D721Med (cell line): ENCODE results near the gene MYO1B.

Experiments used
- DNase-seq: peaks from one replicate; pipeline ENCODE4 v3.0.0; 2011; ENCODE audit warnings: low spot score; ENCODE audit not compliant: insufficient read length
- FAIRE-seq: peaks from 2 replicates; lab custom pipeline; 2011; peaks lifted over from hg19 to GRCh38; lab: Jason Lieb, UNC
- TF ChIP-seq, protein P1 (sequence below): IDR thresholded peaks from 2 replicates; pipeline ENCODE4 v1.5.1; 2012; ENCODE audit warnings: mild to moderate bottlenecking, control low read depth; ENCODE audit not compliant: insufficient read depth; ENCODE audit errors: missing control alignments

Gene MYO1B

DNA sequence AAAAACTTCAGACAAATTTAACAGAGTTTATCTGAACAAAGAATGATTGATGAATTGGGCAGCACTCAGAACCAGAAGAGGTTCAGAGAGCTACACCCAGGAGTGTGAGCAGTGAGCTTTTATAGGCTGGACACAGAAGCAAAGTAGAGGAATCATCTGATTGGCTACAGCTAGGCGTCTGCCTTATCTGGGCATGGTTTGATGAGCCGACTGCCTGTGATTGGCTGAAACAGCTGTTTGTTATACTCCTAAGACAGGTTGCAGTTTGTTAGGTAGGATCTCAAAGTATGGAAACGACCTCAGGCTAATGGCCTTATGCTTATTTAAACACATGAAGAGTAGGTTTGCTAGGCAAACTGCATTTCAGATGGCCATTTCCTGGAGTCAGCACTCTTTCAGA is 188.9 kb downstream of the MYO1B start:
- DNase-seq (no peak), FAIRE-seq (no peak)
- TF ChIP-seq, protein P1, sequence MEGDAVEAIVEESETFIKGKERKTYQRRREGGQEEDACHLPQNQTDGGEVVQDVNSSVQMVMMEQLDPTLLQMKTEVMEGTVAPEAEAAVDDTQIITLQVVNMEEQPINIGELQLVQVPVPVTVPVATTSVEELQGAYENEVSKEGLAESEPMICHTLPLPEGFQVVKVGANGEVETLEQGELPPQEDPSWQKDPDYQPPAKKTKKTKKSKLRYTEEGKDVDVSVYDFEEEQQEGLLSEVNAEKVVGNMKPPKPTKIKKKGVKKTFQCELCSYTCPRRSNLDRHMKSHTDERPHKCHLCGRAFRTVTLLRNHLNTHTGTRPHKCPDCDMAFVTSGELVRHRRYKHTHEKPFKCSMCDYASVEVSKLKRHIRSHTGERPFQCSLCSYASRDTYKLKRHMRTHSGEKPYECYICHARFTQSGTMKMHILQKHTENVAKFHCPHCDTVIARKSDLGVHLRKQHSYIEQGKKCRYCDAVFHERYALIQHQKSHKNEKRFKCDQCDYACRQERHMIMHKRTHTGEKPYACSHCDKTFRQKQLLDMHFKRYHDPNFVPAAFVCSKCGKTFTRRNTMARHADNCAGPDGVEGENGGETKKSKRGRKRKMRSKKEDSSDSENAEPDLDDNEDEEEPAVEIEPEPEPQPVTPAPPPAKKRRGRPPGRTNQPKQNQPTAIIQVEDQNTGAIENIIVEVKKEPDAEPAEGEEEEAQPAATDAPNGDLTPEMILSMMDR, result no peak

DNA sequence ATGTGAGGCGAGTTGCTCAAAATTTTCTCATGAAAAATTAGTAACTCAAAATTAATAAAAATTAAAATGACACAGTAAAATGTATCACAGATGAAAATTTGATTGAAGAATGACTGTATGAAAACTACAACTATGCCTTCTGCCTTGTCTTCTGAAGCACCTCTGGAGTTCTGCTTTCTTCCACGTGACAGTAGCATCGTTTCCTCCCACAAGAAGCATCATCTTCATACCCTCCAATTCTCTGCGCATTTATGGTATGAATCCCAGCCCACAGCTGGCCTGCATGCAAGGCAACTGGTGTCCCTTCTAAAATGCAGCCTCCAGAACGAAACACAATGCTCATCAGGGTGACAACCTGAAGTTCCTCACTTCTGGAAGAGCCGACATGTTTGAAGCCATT is 189.9 kb downstream of the MYO1B start:
- no peak for FAIRE-seq
- DNase-seq, result no peak
- TF ChIP-seq, protein P1, result no peak

DNA sequence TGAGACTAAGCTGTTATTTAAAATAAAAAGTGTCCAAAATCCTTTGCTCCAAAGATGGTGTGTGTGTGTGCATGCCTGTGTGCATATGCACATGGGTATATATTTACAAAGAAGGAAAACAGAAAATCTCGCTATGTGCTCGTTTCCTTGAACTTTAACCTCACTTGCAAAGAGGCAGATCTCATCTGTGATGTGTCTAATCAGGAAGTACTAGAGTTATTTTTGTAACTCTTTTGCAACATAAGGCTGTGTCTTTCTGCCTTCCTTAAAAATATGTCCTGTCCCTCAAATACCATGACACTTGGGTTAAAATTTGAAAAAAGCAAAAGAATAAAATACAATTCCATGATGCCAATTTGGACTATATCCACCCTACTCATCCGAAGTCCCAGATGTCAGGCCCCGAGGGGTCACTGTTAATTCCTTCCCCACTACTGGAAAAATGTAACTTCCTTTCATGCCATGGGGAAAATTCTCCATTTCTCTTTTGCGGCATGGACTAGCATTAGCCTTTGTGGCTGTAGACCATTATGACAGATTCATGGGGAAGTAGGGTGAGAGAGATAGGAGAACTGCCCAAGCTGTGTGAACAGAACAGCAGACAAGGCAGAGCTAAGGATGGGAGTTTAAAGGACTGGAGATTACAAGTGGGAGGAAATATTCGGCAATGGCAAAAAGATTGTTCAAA is 191.3 kb downstream of the MYO1B start:
- TF ChIP-seq, protein P1, result no peak
- FAIRE-seq (no peak), DNase-seq (no peak)

DNA sequence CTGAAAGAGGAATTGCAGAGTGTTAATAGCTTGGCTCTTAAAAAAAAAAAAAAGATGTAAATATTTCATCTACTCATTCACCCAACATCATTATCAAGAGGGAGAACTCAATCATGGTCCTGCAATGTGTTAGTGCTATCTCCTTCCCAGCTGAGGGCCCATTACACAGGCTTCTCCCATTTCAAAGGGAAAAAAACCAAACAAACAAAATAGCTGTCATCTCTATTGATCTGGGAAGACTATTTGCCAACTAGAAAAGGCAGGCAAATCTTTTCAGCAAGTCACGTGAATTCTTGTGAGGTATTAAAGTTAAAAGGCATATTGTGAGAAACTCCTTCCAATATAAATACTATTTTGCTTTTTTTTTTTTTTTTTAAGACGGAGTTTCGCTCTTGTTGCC is 194.3 kb downstream of the MYO1B start:
- DNase-seq (no peak), FAIRE-seq (no peak)
- TF ChIP-seq, protein P1, result no peak

DNA sequence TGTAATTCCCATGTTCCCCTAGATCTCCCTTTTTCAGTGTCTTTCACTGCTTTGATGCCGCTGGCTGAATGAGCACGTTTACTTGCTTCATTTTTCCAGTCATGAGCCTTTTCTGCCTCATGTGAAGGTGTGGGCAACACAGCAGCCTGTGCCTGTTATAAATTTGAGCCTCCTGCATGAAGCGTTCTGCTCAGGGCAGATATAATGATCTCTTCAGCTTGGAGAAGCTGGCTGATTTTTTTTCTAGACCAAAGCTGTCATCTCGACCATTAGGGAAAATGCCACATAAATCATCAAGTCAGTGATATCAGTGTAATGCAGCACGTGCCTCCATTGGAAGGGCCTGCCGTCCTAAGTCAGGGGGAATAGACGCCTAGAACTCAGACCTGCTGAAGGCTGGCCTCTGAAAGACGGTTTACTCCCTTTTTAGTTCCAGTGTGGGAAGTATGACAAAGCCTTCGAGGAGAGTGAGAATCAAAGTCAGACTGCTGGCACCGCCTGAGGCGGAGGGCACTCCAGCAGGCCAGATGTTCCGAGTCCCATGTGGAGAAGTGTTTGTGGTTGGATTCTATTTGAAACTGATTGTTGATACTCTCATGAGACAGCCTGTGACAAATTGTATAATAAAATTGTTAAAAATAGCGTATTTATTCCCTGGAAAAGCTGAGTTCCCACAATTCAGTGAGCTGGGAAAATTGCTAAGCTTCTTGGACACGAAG is 196.5 kb downstream of the MYO1B start:
- TF ChIP-seq, protein P1, result no peak
- no peak for DNase-seq
- FAIRE-seq, result no peak

DNA sequence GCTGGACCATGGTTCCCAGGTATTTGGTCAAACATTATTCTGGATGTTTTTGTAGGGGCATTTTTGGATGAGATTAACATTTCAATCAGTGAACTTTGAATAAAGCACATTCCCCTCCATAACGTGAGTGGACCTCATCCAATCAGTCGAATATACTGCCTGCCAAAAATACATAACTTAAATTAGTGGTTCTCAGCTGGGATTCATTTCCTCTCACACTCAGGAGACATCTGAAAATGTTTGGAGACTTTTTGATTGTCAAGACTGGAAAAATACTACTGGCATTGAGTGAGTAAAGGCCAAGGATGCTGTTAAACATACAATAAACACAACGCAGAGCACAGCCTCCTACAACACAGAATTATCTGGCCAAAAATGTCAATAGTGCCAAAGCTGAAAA is 198.2 kb downstream of the MYO1B start:
- TF ChIP-seq, protein P1, result no peak
- no peak for FAIRE-seq

DNA sequence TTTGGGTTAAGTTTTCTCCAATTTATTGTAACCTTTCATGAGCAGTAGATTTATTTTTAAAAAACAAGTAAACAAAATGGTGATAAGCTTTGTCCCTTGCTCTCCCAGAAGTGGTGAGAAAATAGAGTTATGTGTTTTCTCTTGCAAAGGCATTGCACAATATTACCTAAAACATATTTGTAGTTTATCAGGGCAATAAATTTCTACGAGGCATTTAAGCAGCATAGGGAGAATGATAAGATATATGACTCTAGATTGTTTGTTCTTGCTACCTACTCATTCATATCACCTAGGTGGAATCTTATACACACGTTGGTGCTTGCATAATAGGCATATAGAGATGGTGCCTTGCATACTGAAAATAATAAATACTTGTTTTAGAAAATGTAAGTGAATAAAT is 201.7 kb downstream of the MYO1B start:
- FAIRE-seq, result no peak
- no peak for DNase-seq
- TF ChIP-seq, protein P1, result no peak

More for the DNA sequence above, 198.2 kb downstream of the MYO1B start:
- DNase-seq, result no peak
